ENCODE data around the gene VARS2. TPM values are rescaled to one million over a fixed set of nuclear protein-coding genes. Genes with fewer than 3 reads are reported as not detected.
"Not testable (repeated sequence)": the region's sequence is repeated elsewhere in the genome, so short reads cannot be mapped to it uniquely, and the experiment has no call there.

VARS2 gene
- total RNA-seq, 4 donors from 2014 or later: 24.2 to 40.0 (median 31.1) TPM

GRCh38 chr6:30962716-30963115 is 48.7 kb downstream of the VARS2 start:
- Histone ChIP-seq H3K36me3 (no peaks in the 10 kb centered on the region), H3K27me3 (no peaks in the 10 kb centered on the region), H3K4me3 (no peak overlapping the region), H3K9me3 (no peaks in the 10 kb centered on the region), H3K4me1 (no peaks in the 10 kb centered on the region), H3K27ac (no peak overlapping the region)
- TF ChIP-seq POLR2A (IDR thresholded peaks at IDR 0.05) (no peak), CTCF (IDR thresholded peaks at IDR 0.05) (no peak)
- DNase-seq: no peak

GRCh38 chr6:30963641-30964040 is 49.6 kb downstream of the VARS2 start:
- H3K4me3 ChIP-seq: no peak overlapping the region
- H3K36me3 ChIP-seq: no peaks in the 10 kb centered on the region
- H3K27ac ChIP-seq: no peak overlapping the region
- no peaks in the 10 kb centered on the region for H3K4me1 ChIP-seq
- no peak for DNase-seq
- no peak for TF ChIP-seq CTCF (IDR thresholded peaks at IDR 0.05)
- no peak for TF ChIP-seq POLR2A (IDR thresholded peaks at IDR 0.05)
- H3K9me3 ChIP-seq: no peaks in the 10 kb centered on the region
- H3K27me3 ChIP-seq: no peaks in the 10 kb centered on the region

GRCh38 chr6:30964075-30964474 is 50.0 kb downstream of the VARS2 start:
- no peak for DNase-seq
- no peaks in the 10 kb centered on the region for H3K27me3 ChIP-seq
- TF ChIP-seq POLR2A (IDR thresholded peaks at IDR 0.05) (no peak), CTCF (IDR thresholded peaks at IDR 0.05) (no peak)
- no peaks in the 10 kb centered on the region for H3K4me1 ChIP-seq
- no peak overlapping the region for H3K4me3 ChIP-seq
- no peaks in the 10 kb centered on the region for H3K36me3 ChIP-seq
- H3K9me3 ChIP-seq: no peaks in the 10 kb centered on the region
- H3K27ac ChIP-seq: no peak overlapping the region

- no peaks in the 10 kb centered on the region for H3K9me3 ChIP-seq
- H3K4me3 ChIP-seq: no peak overlapping the region
- H3K27me3 ChIP-seq: no peaks in the 10 kb centered on the region
- no peak overlapping the region for H3K27ac ChIP-seq
- H3K4me1 ChIP-seq: no peaks in the 10 kb centered on the region
- no peak for DNase-seq
- no peak for TF ChIP-seq POLR2A (IDR thresholded peaks at IDR 0.05)
- no peak for TF ChIP-seq CTCF (IDR thresholded peaks at IDR 0.05)
- no peaks in the 10 kb centered on the region for H3K36me3 ChIP-seq
Observed at GRCh38 chr6:30965140-30965601, 51.1 kb downstream of the VARS2 start.

GRCh38 chr6:30966154-30966553 is 52.1 kb downstream of the VARS2 start:
- H3K27ac ChIP-seq: no peak overlapping the region
- no peaks in the 10 kb centered on the region for H3K36me3 ChIP-seq
- H3K27me3 ChIP-seq: no peaks in the 10 kb centered on the region

GRCh38 chr6:30969171-30969570 is 55.1 kb downstream of the VARS2 start:
- not testable (repeated sequence) for H3K36me3 ChIP-seq, H3K27ac ChIP-seq, H3K27me3 ChIP-seq, DNase-seq, H3K9me3 ChIP-seq, H3K4me1 ChIP-seq, H3K4me3 ChIP-seq

More at GRCh38 chr6:30966154-30966553, 52.1 kb downstream of the VARS2 start:
- no peaks in the 10 kb centered on the region for H3K4me1 ChIP-seq
- no peak for TF ChIP-seq POLR2A (IDR thresholded peaks at IDR 0.05)
- TF ChIP-seq CTCF (IDR thresholded peaks at IDR 0.05): no peak
- H3K4me3 ChIP-seq: no peak overlapping the region
- no peak for DNase-seq
- no peaks in the 10 kb centered on the region for H3K9me3 ChIP-seq

All from Peyer's patch (tissue), 4 donors.